Spleen (tissue), 7 donors: ENCODE data around the gene TEX28.

Source experiments
- POLR2A ChIP-seq, 3 donors: fragments of 450-650 bp; IDR thresholded peaks; one replicate each; pipeline ENCODE4 v1.5.1; 2017; ENCODE audit warnings: antibody characterized with exemption in 3 of 3, mild to moderate bottlenecking in 1 of 3
- POLR2AphosphoS5 ChIP-seq, 3 donors: sonication (generic); formaldehyde crosslinking; IDR thresholded peaks; one replicate each; pipeline ENCODE4 v1.5.1; 2017; ENCODE audit warnings: antibody characterized with exemption in 3 of 3
- TF ChIP-seq, protein P1 (sequence below), 11 experiments: fragments of 200-600 bp in 7 of 11; fragments of 450-650 bp in 4 of 11; sonication (generic) in 4 of 11; IDR thresholded peaks in 8 of 11; conservative IDR thresholded peaks in 3 of 11; 1 replicate in 7 of 11; 2 replicates in 4 of 11; pipeline versions ENCODE4 v1.4.0 to v1.8.0; 2016 to 2021; ENCODE audit warnings: antibody characterized with exemption in 11 of 11, inconsistent platforms in 4 of 11, mild to moderate bottlenecking in 1 of 11
- donor health status: DM: no; HTN: no; CAD: no; lungs with moderate emphysema.
- donor health status: DM: no; HTN: no; CAD: no.
- donor health status: DM: no; HTN: no; CAD: no.

DNA sequence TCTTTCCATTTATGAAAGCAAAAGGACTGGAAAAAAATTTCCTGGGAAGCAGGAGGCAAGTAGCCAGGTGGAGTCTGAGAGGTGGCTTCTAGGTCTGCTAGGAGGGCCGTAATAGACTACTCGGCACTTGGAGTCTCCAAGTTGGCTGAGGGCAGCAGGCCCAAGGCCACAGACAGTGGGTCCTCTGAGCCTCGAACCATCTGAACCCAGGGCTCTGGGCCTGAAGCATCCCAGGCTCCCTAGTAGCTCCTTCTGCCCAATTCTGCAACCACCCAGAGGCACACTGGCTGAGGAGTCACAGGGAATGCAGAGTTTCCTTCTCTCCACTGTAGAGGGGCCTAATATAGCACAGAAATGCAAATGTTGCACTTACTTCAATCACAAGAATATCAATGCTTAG lies 20.5 kb upstream of the TEX28 start:
- TF ChIP-seq, protein P1, sequence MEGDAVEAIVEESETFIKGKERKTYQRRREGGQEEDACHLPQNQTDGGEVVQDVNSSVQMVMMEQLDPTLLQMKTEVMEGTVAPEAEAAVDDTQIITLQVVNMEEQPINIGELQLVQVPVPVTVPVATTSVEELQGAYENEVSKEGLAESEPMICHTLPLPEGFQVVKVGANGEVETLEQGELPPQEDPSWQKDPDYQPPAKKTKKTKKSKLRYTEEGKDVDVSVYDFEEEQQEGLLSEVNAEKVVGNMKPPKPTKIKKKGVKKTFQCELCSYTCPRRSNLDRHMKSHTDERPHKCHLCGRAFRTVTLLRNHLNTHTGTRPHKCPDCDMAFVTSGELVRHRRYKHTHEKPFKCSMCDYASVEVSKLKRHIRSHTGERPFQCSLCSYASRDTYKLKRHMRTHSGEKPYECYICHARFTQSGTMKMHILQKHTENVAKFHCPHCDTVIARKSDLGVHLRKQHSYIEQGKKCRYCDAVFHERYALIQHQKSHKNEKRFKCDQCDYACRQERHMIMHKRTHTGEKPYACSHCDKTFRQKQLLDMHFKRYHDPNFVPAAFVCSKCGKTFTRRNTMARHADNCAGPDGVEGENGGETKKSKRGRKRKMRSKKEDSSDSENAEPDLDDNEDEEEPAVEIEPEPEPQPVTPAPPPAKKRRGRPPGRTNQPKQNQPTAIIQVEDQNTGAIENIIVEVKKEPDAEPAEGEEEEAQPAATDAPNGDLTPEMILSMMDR (IDR thresholded peaks at IDR 0.05 in 8 of 11, conservative IDR thresholded peaks at IDR 0.05 in 3 of 11): no peak
- TF ChIP-seq POLR2AphosphoS5 (IDR thresholded peaks at IDR 0.05) (no peak), POLR2A (IDR thresholded peaks at IDR 0.05) (no peak)
